Measurements from ENCODE around the gene TTC23. TPM values are rescaled to one million over a fixed set of nuclear protein-coding genes. Genes with fewer than 3 reads are reported as not detected.

Gene TTC23
- total RNA-seq, 1 donor from 2014 or later = 7.8 TPM

- Mint-ChIP-seq H3K4me3 (ENCODE audit: unreplicated experiment) (no peak overlapping the region), H3K9me3 (ENCODE audit: unreplicated experiment) (peaks cover 4% of the 10 kb centered on the region), H3K27ac (ENCODE audit: unreplicated experiment) (no peak overlapping the region), H3K4me1 (ENCODE audit: low read depth, unreplicated experiment) (no peaks in the 10 kb centered on the region), H3K27me3 (ENCODE audit: unreplicated experiment) (peaks cover 1% of the 10 kb centered on the region), H3K36me3 (ENCODE audit: unreplicated experiment) (peaks cover 13% of the 10 kb centered on the region)
- TF ChIP-seq CTCF (IDR thresholded peaks at IDR 0.05; ENCODE audit: partially characterized antibody, unreplicated experiment) = no peak
- no peak for DNase-seq
Observed at GRCh38 chr15:99187936-99188335, 61.4 kb downstream of the TTC23 start.

GRCh38 chr15:99185414-99186130 is 63.8 kb downstream of the TTC23 start:
- no peak overlapping the region for H3K4me3 Mint-ChIP-seq (ENCODE audit: unreplicated experiment)
- no peak overlapping the region for H3K27ac Mint-ChIP-seq (ENCODE audit: unreplicated experiment)
- H3K27me3 Mint-ChIP-seq (ENCODE audit: unreplicated experiment) = peaks cover 3% of the 10 kb centered on the region
- no peak for DNase-seq
- no peak for TF ChIP-seq CTCF (IDR thresholded peaks at IDR 0.05; ENCODE audit: partially characterized antibody, unreplicated experiment)
- peaks cover 15% of the 10 kb centered on the region for H3K4me1 Mint-ChIP-seq (ENCODE audit: low read depth, unreplicated experiment)
- no peaks in the 10 kb centered on the region for H3K36me3 Mint-ChIP-seq (ENCODE audit: unreplicated experiment)
- H3K9me3 Mint-ChIP-seq (ENCODE audit: unreplicated experiment) = peaks cover 3% of the 10 kb centered on the region

GRCh38 chr15:99182791-99183190 is 66.6 kb downstream of the TTC23 start:
- Mint-ChIP-seq H3K4me3 (ENCODE audit: unreplicated experiment) (no peak overlapping the region), H3K9me3 (ENCODE audit: unreplicated experiment) (peaks cover 3% of the 10 kb centered on the region), H3K27me3 (ENCODE audit: unreplicated experiment) (peaks cover 5% of the 10 kb centered on the region), H3K4me1 (ENCODE audit: low read depth, unreplicated experiment) (peaks cover 17% of the 10 kb centered on the region), H3K36me3 (ENCODE audit: unreplicated experiment) (no peaks in the 10 kb centered on the region), H3K27ac (ENCODE audit: unreplicated experiment) (no peak overlapping the region)
- DNase-seq = no peak
- TF ChIP-seq CTCF (IDR thresholded peaks at IDR 0.05; ENCODE audit: partially characterized antibody, unreplicated experiment) = no peak

- Mint-ChIP-seq H3K36me3 (ENCODE audit: unreplicated experiment) (no peaks in the 10 kb centered on the region), H3K4me1 (ENCODE audit: low read depth, unreplicated experiment) (peaks cover 17% of the 10 kb centered on the region), H3K4me3 (ENCODE audit: unreplicated experiment) (no peak overlapping the region), H3K27ac (ENCODE audit: unreplicated experiment) (peak overlapping the region; percentile 55), H3K27me3 (ENCODE audit: unreplicated experiment) (peaks cover 5% of the 10 kb centered on the region), H3K9me3 (ENCODE audit: unreplicated experiment) (peaks cover 3% of the 10 kb centered on the region)
- DNase-seq = peak; percentile 38
- no peak for TF ChIP-seq CTCF (IDR thresholded peaks at IDR 0.05; ENCODE audit: partially characterized antibody, unreplicated experiment)
Observed at GRCh38 chr15:99181545-99181971, 67.8 kb downstream of the TTC23 start.

GRCh38 chr15:99180964-99181306 is 68.4 kb downstream of the TTC23 start:
- no peak for DNase-seq
- H3K9me3 Mint-ChIP-seq (ENCODE audit: unreplicated experiment) = peaks cover 3% of the 10 kb centered on the region
- no peaks in the 10 kb centered on the region for H3K36me3 Mint-ChIP-seq (ENCODE audit: unreplicated experiment)
- H3K27me3 Mint-ChIP-seq (ENCODE audit: unreplicated experiment) = peaks cover 5% of the 10 kb centered on the region
- no peak overlapping the region for H3K4me3 Mint-ChIP-seq (ENCODE audit: unreplicated experiment)
- H3K27ac Mint-ChIP-seq (ENCODE audit: unreplicated experiment) = no peak overlapping the region
- H3K4me1 Mint-ChIP-seq (ENCODE audit: low read depth, unreplicated experiment) = peaks cover 17% of the 10 kb centered on the region
- TF ChIP-seq CTCF (IDR thresholded peaks at IDR 0.05; ENCODE audit: partially characterized antibody, unreplicated experiment) = no peak
